ENCODE measurements around the gene AREL1.

Gene AREL1

DNA sequence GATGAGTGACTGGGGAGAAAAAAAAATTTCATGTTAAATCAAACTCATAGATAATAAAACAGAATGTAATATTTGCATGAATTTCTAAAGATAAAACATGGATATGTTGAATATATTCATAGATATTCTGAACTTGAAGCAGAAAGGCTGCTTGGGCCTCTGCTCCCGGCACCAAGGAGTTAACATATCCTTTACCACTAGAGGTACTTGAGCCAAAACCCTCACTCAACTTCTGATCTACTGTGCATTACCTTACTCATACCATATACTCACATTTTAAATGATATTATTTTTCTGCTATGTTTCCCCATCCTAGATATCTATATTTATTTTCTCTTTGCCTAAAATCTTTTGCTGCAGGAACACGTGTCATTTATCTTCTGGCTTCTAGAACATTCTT, 14.9 kb downstream of the AREL1 start:
- no peak overlapping the region for H3K27ac ChIP-seq
- H3K27me3 ChIP-seq, result no peaks in the 10 kb centered on the region
- H3K9me3 ChIP-seq, result no peaks in the 10 kb centered on the region
- peaks cover 0 to 9% (median 7%) of the 10 kb centered on the region in 3 donors for H3K36me3 ChIP-seq
- intact Hi-C loops (cut with DNase I; ENCODE audit: low total_unique reads), result no loop called here
- no peak for DNase-seq
- peaks cover 0 to 17% (median 12%) of the 10 kb centered on the region in 4 donors for H3K4me1 ChIP-seq
- no peak overlapping the region for H3K4me3 ChIP-seq
- TF ChIP-seq, protein P1, sequence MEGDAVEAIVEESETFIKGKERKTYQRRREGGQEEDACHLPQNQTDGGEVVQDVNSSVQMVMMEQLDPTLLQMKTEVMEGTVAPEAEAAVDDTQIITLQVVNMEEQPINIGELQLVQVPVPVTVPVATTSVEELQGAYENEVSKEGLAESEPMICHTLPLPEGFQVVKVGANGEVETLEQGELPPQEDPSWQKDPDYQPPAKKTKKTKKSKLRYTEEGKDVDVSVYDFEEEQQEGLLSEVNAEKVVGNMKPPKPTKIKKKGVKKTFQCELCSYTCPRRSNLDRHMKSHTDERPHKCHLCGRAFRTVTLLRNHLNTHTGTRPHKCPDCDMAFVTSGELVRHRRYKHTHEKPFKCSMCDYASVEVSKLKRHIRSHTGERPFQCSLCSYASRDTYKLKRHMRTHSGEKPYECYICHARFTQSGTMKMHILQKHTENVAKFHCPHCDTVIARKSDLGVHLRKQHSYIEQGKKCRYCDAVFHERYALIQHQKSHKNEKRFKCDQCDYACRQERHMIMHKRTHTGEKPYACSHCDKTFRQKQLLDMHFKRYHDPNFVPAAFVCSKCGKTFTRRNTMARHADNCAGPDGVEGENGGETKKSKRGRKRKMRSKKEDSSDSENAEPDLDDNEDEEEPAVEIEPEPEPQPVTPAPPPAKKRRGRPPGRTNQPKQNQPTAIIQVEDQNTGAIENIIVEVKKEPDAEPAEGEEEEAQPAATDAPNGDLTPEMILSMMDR (IDR thresholded peaks at IDR 0.05), result no peak

DNA sequence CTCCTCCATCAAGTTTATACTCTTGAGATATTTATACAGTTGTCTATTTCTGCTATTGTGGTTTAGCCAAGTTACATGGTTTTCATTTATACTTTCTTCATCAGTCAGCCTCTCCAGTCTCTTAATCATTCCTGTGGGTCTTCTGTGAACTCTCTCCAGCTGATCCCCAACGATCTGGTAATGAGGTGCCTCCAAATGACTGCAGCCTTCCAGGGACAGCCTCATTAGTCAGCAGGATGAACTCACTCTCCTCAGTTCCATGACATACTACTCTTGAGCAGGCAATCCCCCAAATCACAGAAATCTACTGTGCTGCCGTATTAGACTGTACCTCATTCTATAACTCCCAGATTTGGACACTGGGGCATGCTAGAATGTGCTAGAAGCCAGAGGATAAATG, 15.3 kb downstream of the AREL1 start:
- H3K4me1 ChIP-seq, result peaks cover 0 to 22% (median 16%) of the 10 kb centered on the region in 4 donors
- no peak overlapping the region for H3K27ac ChIP-seq
- H3K4me3 ChIP-seq, result no peak overlapping the region
- no peaks in the 10 kb centered on the region for H3K27me3 ChIP-seq
- no peak for DNase-seq
- TF ChIP-seq, protein P1 (IDR thresholded peaks at IDR 0.05), result no peak
- intact Hi-C loops (cut with DNase I; ENCODE audit: low total_unique reads), result no loop called here
- peaks cover 0 to 9% (median 7%) of the 10 kb centered on the region in 3 donors for H3K36me3 ChIP-seq
- no peaks in the 10 kb centered on the region for H3K9me3 ChIP-seq

DNA sequence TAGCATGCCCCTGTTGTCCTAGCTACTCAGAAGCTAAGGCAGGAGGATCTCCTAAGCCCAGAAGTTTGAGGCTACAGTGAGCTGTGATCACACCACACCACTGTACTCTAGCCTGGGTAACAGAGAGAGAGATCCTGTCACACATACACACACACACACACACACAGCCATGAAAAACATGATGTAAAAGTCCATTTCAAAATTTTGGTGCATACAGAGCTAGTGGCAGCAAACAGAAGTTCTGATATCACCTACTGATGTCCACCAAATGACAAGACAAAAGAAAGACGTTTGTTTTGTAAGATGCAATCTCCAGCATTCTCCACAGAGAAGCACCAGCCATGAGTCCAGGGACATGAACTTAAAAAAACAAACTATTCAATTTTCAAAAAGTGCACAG, 15.9 kb downstream of the AREL1 start:
- no peak overlapping the region for H3K27ac ChIP-seq
- H3K27me3 ChIP-seq, result no peaks in the 10 kb centered on the region
- H3K9me3 ChIP-seq, result no peaks in the 10 kb centered on the region
- DNase-seq, result no peak
- peaks cover 0 to 9% (median 7%) of the 10 kb centered on the region in 3 donors for H3K36me3 ChIP-seq
- H3K4me3 ChIP-seq, result no peak overlapping the region
- TF ChIP-seq, protein P1 (IDR thresholded peaks at IDR 0.05), result no peak
- intact Hi-C loops (cut with DNase I; ENCODE audit: low total_unique reads), result no loop called here
- peaks cover 0 to 27% (median 21%) of the 10 kb centered on the region in 4 donors for H3K4me1 ChIP-seq

DNA sequence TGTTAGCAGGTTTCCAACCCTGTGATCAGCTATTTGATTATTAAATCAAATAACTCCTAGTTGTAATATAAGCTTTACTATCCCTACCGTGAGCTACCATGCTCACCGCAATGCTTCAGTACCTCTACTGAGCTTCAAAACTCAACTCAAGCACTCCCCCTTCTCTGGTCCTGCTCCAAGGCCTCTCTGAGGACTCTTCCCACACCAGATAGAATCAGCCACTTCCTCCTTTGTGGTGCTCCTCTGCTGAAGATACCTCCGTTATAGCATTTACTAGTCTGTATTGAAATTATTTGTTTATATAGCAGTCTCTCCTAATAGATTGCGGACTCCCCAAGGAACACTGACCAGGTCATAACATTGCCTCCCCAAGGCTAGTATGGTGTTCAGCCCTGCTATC, 17.5 kb downstream of the AREL1 start:
- H3K9me3 ChIP-seq, result no peaks in the 10 kb centered on the region
- peaks cover 0 to 43% (median 33%) of the 10 kb centered on the region in 4 donors for H3K4me1 ChIP-seq
- H3K4me3 ChIP-seq, result no peak overlapping the region
- H3K27me3 ChIP-seq, result no peaks in the 10 kb centered on the region
- intact Hi-C loops (cut with DNase I; ENCODE audit: low total_unique reads), result no loop called here
- no peak overlapping the region for H3K27ac ChIP-seq
- peaks cover 0 to 15% (median 13%) of the 10 kb centered on the region in 3 donors for H3K36me3 ChIP-seq
- DNase-seq, result no peak
- TF ChIP-seq, protein P1 (IDR thresholded peaks at IDR 0.05), result no peak

DNA sequence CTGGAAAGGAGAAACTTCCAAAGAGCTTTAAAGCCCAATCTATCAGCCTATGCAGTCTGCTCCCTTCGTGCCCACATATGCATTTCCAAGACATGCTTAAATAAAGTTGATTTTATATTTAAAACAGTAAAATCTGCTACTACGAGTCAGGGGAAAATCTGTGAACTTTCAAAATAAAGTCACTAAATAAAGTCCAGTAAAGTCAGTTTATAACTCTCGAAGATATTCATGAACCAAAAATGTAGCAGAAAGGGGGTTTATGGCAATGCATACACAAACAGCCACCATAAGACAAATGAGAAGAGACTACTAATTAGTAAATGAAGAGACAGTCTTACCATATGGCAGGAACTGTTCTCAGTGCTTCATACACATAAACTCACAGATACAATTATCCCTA, 19.7 kb downstream of the AREL1 start:
- intact Hi-C loops (cut with DNase I; ENCODE audit: low total_unique reads), result no loop called here
- no peak for DNase-seq
- H3K27ac ChIP-seq, result peak overlapping the region; percentile 63 to 64

More for the DNA sequence above, 19.7 kb downstream of the AREL1 start:
- H3K4me1 ChIP-seq, result peaks cover 0 to 49% (median 36%) of the 10 kb centered on the region in 4 donors
- H3K27me3 ChIP-seq, result no peaks in the 10 kb centered on the region
- TF ChIP-seq, protein P1 (IDR thresholded peaks at IDR 0.05), result no peak
- no peak overlapping the region for H3K4me3 ChIP-seq
- H3K9me3 ChIP-seq, result no peaks in the 10 kb centered on the region
- H3K36me3 ChIP-seq, result peaks cover 0 to 23% (median 18%) of the 10 kb centered on the region in 3 donors
